SK-N-MC (cell line): ENCODE measurements around the gene INSYN2B.

Experiments used
- DNase-seq: peaks from one replicate; pipeline ENCODE4 v3.0.0-alpha.2; 2011; ENCODE audit warnings: low read depth, low spot score
- H3K27ac ChIP-seq: fragments of 200-600 bp; sonication (generic); 2 replicates; pipeline ENCODE4 v1.5.1; 2016; ENCODE audit warnings: mixed run types
- H3K36me3 ChIP-seq: fragments of 200-600 bp; sonication (generic); 2 replicates; pipeline ENCODE4 v1.6.1; 2017; ENCODE audit warnings: antibody characterized with exemption, low read length, mixed read lengths; ENCODE audit not compliant: insufficient read depth
- H3K4me3 ChIP-seq: fragments of 200-600 bp; sonication (generic); 2 replicates; pipeline ENCODE4 v1.5.1; 2016
- H3K9ac ChIP-seq: fragments of 200-600 bp; sonication (generic); 2 replicates; pipeline ENCODE4 v1.8.0; 2017; ENCODE audit warnings: mixed run types, mixed read lengths; ENCODE audit not compliant: insufficient read length
- H3K9me3 ChIP-seq: fragments of 200-600 bp; sonication (generic); 2 replicates; pipeline ENCODE4 v1.6.1; 2017; ENCODE audit warnings: low read depth, mild to moderate bottlenecking, antibody characterized with exemption, low read length, moderate library complexity, mixed read lengths
- EZH2 ChIP-seq: fragments of 200-600 bp; sonication (generic); IDR thresholded peaks from one replicate; pipeline ENCODE4 v1.6.1; 2017; ENCODE audit warnings: antibody characterized with exemption
- FOXP2 ChIP-seq: optimal IDR thresholded peaks from 2 replicates; pipeline ENCODE3; 2011; ENCODE audit warnings: mild to moderate bottlenecking, moderate library complexity; ENCODE audit not compliant: insufficient read depth; ENCODE audit errors: extremely low read length, control extremely low read depth
- POLR2AphosphoS5 ChIP-seq: IDR thresholded peaks from 2 replicates; pipeline ENCODE4 v1.6.1; 2012; ENCODE audit warnings: mild to moderate bottlenecking, low read depth, low read length, borderline replicate concordance

INSYN2B gene

GRCh38 chr5:169980418-169981053 lies at the start of gene INSYN2B:
Gene INSYN2B (minus strand): TSS chr5:169980495. CDS start chr5:169883898, 96,597 bp downstream.
- Histone ChIP-seq H3K27ac (no peak within 1 kb of the TSS), H3K9ac (no peak within 1 kb of the TSS), H3K9me3 (no peaks in the 10 kb centered on the region), H3K36me3 (no peaks in the 10 kb centered on the region), H3K4me3 (no peak within 1 kb of the TSS)
- DNase-seq = peak; percentile 2
- TF ChIP-seq EZH2 = no peak
- no peak for TF ChIP-seq POLR2AphosphoS5
- TF ChIP-seq FOXP2 = no peak

- no peak for TF ChIP-seq POLR2AphosphoS5
- TF ChIP-seq EZH2 = no peak
- TF ChIP-seq FOXP2 = no peak
- Histone ChIP-seq H3K27ac (no peak overlapping the region), H3K36me3 (no peaks in the 10 kb centered on the region), H3K4me3 (no peak overlapping the region), H3K9me3 (no peaks in the 10 kb centered on the region), H3K9ac (no peak overlapping the region)
- no peak for DNase-seq
Observed at GRCh38 chr5:170028124-170028523, 47.8 kb upstream of the INSYN2B start.

GRCh38 chr5:170025853-170026252 lies 45.6 kb upstream of the INSYN2B start:
- H3K27ac ChIP-seq = no peak overlapping the region
- peak; percentile 32 for DNase-seq
- H3K36me3 ChIP-seq = no peaks in the 10 kb centered on the region
- no peak overlapping the region for H3K9ac ChIP-seq
- no peak overlapping the region for H3K4me3 ChIP-seq
- TF ChIP-seq FOXP2 (no peak), EZH2 (no peak), POLR2AphosphoS5 (no peak)
- no peaks in the 10 kb centered on the region for H3K9me3 ChIP-seq

GRCh38 chr5:170021506-170021905 lies 41.2 kb upstream of the INSYN2B start:
- no peak overlapping the region for H3K4me3 ChIP-seq
- H3K36me3 ChIP-seq = no peaks in the 10 kb centered on the region
- H3K27ac ChIP-seq = no peak overlapping the region
- H3K9ac ChIP-seq = no peak overlapping the region
- no peak for DNase-seq
- H3K9me3 ChIP-seq = no peaks in the 10 kb centered on the region
- no peak for TF ChIP-seq POLR2AphosphoS5
- TF ChIP-seq FOXP2 = no peak
- TF ChIP-seq EZH2 = no peak

- Histone ChIP-seq H3K4me3 (no peak overlapping the region), H3K9me3 (no peaks in the 10 kb centered on the region), H3K27ac (no peak overlapping the region), H3K9ac (no peak overlapping the region), H3K36me3 (no peaks in the 10 kb centered on the region)
- TF ChIP-seq EZH2 (no peak), FOXP2 (no peak), POLR2AphosphoS5 (no peak)
- DNase-seq = no peak
Observed at GRCh38 chr5:170020423-170020822, 40.1 kb upstream of the INSYN2B start.

- DNase-seq = no peak
- TF ChIP-seq POLR2AphosphoS5 = no peak
- no peak for TF ChIP-seq EZH2
- no peak for TF ChIP-seq FOXP2
- H3K9me3 ChIP-seq = no peaks in the 10 kb centered on the region
- no peak overlapping the region for H3K4me3 ChIP-seq
- H3K27ac ChIP-seq = no peak overlapping the region
- H3K9ac ChIP-seq = no peak overlapping the region
- no peaks in the 10 kb centered on the region for H3K36me3 ChIP-seq
Observed at GRCh38 chr5:170012622-170013021, 32.3 kb upstream of the INSYN2B start.

GRCh38 chr5:170011751-170012150 lies 31.5 kb upstream of the INSYN2B start:
- TF ChIP-seq EZH2 (no peak), POLR2AphosphoS5 (no peak)
- Histone ChIP-seq H3K4me3 (no peak overlapping the region), H3K9ac (no peak overlapping the region), H3K9me3 (no peaks in the 10 kb centered on the region), H3K27ac (no peak overlapping the region), H3K36me3 (no peaks in the 10 kb centered on the region)
- DNase-seq = no peak

- Histone ChIP-seq H3K36me3 (no peaks in the 10 kb centered on the region), H3K4me3 (no peak overlapping the region), H3K9me3 (no peaks in the 10 kb centered on the region), H3K27ac (no peak overlapping the region), H3K9ac (no peak overlapping the region)
- TF ChIP-seq FOXP2 (no peak), EZH2 (no peak), POLR2AphosphoS5 (no peak)
- DNase-seq = no peak
Observed at GRCh38 chr5:170010595-170010994, 30.3 kb upstream of the INSYN2B start.

GRCh38 chr5:170008376-170008775 lies 28.1 kb upstream of the INSYN2B start:
- Histone ChIP-seq H3K27ac (no peak overlapping the region), H3K4me3 (no peak overlapping the region), H3K9ac (no peak overlapping the region), H3K36me3 (no peaks in the 10 kb centered on the region), H3K9me3 (no peaks in the 10 kb centered on the region)
- DNase-seq = no peak
- TF ChIP-seq EZH2 (no peak), POLR2AphosphoS5 (no peak), FOXP2 (no peak)
